Thyroid gland (tissue), 4 donors: ENCODE measurements around the gene SERPINA5. TPM values are rescaled to one million over a fixed set of nuclear protein-coding genes. Genes with fewer than 3 reads are reported as not detected.

Source experiments
- DNase-seq, 2 donors: peaks; one replicate each; pipeline ENCODE4 v3.0.0-alpha.2; 2019
- H3K27ac ChIP-seq, 3 donors: fragments of 200-600 bp; sonication (generic); 1 replicate in 2 of 3; 2 replicates in 1 of 3; pipeline ENCODE4 v1.5.1; 2016 to 2019; ENCODE audit warnings: mild to moderate bottlenecking in 1 of 3, moderate library complexity in 1 of 3
- H3K27me3 ChIP-seq: fragments of 200-600 bp; sonication (generic); one replicate; pipeline ENCODE4 v1.5.1; 2019
- H3K36me3 ChIP-seq, 2 donors: fragments of 200-600 bp; sonication (generic); one replicate each; pipeline ENCODE4 v1.5.1; 2016 to 2019
- H3K4me1 ChIP-seq, 2 donors: fragments of 200-600 bp; sonication (generic); one replicate each; pipeline ENCODE4 v1.5.1; 2017 to 2019
- H3K4me3 ChIP-seq, 3 donors: fragments of 200-600 bp; sonication (generic); replicated peaks in 1 of 3; 1 replicate in 2 of 3; 2 replicates in 1 of 3; pipeline ENCODE4 v1.5.1; 2016; ENCODE audit warnings: mild to moderate bottlenecking in 1 of 3
- H3K9me3 ChIP-seq: fragments of 200-600 bp; sonication (generic); one replicate; pipeline ENCODE4 v1.5.1; 2017
- CTCF ChIP-seq, 6 experiments: fragments of 200-600 bp in 3 of 6; fragments of 450-650 bp in 3 of 6; sonication (generic) in 3 of 6; IDR thresholded peaks; one replicate each; pipeline ENCODE4 v1.5.1; 2016 to 2019; ENCODE audit warnings: antibody characterized with exemption in 6 of 6, mild to moderate bottlenecking in 2 of 6, inconsistent platforms in 1 of 6, moderate library complexity in 1 of 6
- POLR2A ChIP-seq, 2 donors: fragments of 450-650 bp; IDR thresholded peaks; one replicate each; pipeline ENCODE4 v1.6.1; 2017; ENCODE audit warnings: antibody characterized with exemption in 2 of 2, mild to moderate bottlenecking in 2 of 2, moderate library complexity in 1 of 2
- WGBS, 2 donors: methylation state at CpG; one replicate each; pipeline ENCODE4 v1.1.5; 2017; 5-methylcytosine and 5-hydroxymethylcytosine counted together
- intact Hi-C: fragments of 100-400 bp; cut with DNase I; formaldehyde crosslinking; loops from one replicate; pipeline ENCODE4 v1.15.1; 2023
- total RNA-seq, 4 donors: library from RNA; depleted of rRNA; stranded (reverse); fragments of >200 nt; gene quantifications; one replicate each; pipeline ENCODE4 v1.2.3, GENCODE V29; 2016

SERPINA5 gene
- total RNA-seq, 4 donors from 2014 or later = 1.3 to 6.6 (median 2.9) TPM

- H3K4me1 ChIP-seq = peaks cover 0 to 10% of the 10 kb centered on the region in 2 donors
- 94 to 96% methylated on average over 7 of the region's 7 CpGs for WGBS, 2 donors
- no peaks in the 10 kb centered on the region for H3K36me3 ChIP-seq
- no peaks in the 10 kb centered on the region for H3K9me3 ChIP-seq
- H3K4me3 ChIP-seq = no peak overlapping the region
- H3K27ac ChIP-seq = no peak overlapping the region
- intact Hi-C loops = no loop called here
- DNase-seq = no peak
- no peak for TF ChIP-seq CTCF (IDR thresholded peaks at IDR 0.05)
- no peak for TF ChIP-seq POLR2A (IDR thresholded peaks at IDR 0.05)
- no peaks in the 10 kb centered on the region for H3K27me3 ChIP-seq
Measured at GRCh38 chr14:94594441-94594840, 13.2 kb downstream of the SERPINA5 start.

DNA sequence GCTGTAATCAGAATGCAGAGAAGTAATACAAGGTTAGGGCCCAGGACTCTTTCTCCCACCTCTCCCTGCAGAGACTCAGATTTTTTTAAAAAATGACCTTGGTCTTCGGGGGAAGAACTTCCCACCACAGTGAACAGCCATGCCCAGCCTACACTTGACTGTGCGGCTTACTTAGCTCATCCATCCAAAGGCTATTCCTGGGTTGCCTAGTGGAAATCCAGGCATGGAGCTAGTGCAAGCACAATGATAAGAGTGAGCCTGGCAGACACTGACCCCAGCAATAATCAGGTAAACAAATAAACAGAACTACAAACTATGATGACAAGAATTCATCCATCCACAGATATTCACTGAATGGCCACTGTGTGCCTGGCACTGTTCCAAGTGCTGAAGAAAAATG lies 14.7 kb downstream of the SERPINA5 start:
- Histone ChIP-seq H3K27ac (no peak overlapping the region), H3K9me3 (no peaks in the 10 kb centered on the region), H3K36me3 (no peaks in the 10 kb centered on the region), H3K27me3 (no peaks in the 10 kb centered on the region), H3K4me1 (peaks cover 0 to 20% of the 10 kb centered on the region in 2 donors), H3K4me3 (no peak overlapping the region)
- TF ChIP-seq POLR2A (IDR thresholded peaks at IDR 0.05) = no peak
- no peak for TF ChIP-seq CTCF (IDR thresholded peaks at IDR 0.05)
- intact Hi-C loops = no loop called here
- no peak for DNase-seq
- 43 to 50% methylated on average over 2 of the region's 2 CpGs for WGBS, 2 donors

DNA sequence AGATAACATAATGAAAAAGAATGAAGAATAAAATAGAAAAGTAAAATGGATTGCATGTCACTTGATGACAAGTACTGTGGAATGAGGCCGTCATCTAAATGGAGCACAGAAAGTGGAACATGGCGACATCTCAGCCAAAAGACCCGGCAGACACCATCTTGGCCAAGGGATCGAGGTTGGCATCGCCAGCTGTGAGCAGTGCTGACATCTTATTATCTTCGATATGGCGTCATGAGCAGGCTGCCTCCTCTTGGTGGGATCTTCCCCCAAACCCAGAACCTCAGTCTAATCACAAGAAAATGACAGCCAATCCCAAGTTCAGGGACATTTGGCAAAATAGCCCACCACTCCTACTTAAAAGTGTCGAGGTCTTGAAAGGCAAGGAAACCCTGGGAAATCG lies 15.1 kb downstream of the SERPINA5 start:
- no peak for DNase-seq
- H3K4me3 ChIP-seq = no peak overlapping the region
- no peak overlapping the region for H3K27ac ChIP-seq
- 83 to 91% methylated on average over 9 of the region's 9 CpGs for WGBS, 2 donors
- intact Hi-C loops = no loop called here
- peaks cover 0 to 20% of the 10 kb centered on the region in 2 donors for H3K4me1 ChIP-seq
- no peaks in the 10 kb centered on the region for H3K36me3 ChIP-seq
- no peak for TF ChIP-seq POLR2A (IDR thresholded peaks at IDR 0.05)
- no peak for TF ChIP-seq CTCF (IDR thresholded peaks at IDR 0.05)
- no peaks in the 10 kb centered on the region for H3K27me3 ChIP-seq
- H3K9me3 ChIP-seq = no peaks in the 10 kb centered on the region

GRCh38 chr14:94597788-94598187 lies 16.6 kb downstream of the SERPINA5 start:
- no peak for DNase-seq
- WGBS, 2 donors = 90 to 98% methylated on average over 5 of the region's 5 CpGs
- H3K36me3 ChIP-seq = no peaks in the 10 kb centered on the region
- no peak overlapping the region for H3K4me3 ChIP-seq
- TF ChIP-seq POLR2A (IDR thresholded peaks at IDR 0.05) = no peak
- no peak for TF ChIP-seq CTCF (IDR thresholded peaks at IDR 0.05)
- intact Hi-C loops = no loop called here
- H3K27me3 ChIP-seq = no peaks in the 10 kb centered on the region
- peaks cover 0 to 27% of the 10 kb centered on the region in 2 donors for H3K4me1 ChIP-seq
- H3K9me3 ChIP-seq = no peaks in the 10 kb centered on the region
- no peak overlapping the region for H3K27ac ChIP-seq

DNA sequence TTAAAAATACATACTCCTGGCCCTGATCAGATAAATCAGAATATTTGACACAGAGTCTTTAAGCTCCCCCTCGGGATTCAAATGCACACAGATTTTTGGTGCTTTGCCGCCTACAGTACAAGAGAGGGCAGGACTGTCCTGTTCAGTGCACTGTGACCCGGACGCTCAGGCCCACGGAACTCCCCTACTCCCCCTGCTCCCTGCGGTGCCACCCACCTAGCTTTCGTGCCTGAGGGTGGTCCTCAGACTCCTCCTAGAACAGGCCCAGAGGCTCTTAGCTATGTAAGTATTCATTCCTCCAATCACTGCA lies 17.2 kb downstream of the SERPINA5 start:
- Histone ChIP-seq H3K9me3 (no peaks in the 10 kb centered on the region), H3K27me3 (no peaks in the 10 kb centered on the region), H3K4me3 (no peak overlapping the region), H3K27ac (no peak overlapping the region), H3K36me3 (no peaks in the 10 kb centered on the region), H3K4me1 (peaks cover 0 to 27% of the 10 kb centered on the region in 2 donors)
- no peak for DNase-seq
- no peak for TF ChIP-seq CTCF (IDR thresholded peaks at IDR 0.05)
- intact Hi-C loops = no loop called here
- WGBS, 2 donors = 45 to 52% methylated on average over 7 of the region's 7 CpGs
